HepG2 (cell line): Measurements from ENCODE around the gene CHST12. TPM values are rescaled to one million over a fixed set of nuclear protein-coding genes. Genes with fewer than 3 reads are reported as not detected.

Source experiments
- ATAC-seq: fragments of 200-7000 bp; cut with Tn5 transposase; 3 replicates; pipeline ENCODE4 v1.9.1; 2020; ENCODE audit warnings: mild to moderate bottlenecking, moderate library complexity
- BruUV-seq: library from RNA; stranded (reverse); fragments of 400-500 nt; replicated peaks from 2 replicates; lab custom pipeline; 2021; lab: Mats Ljungman, UMichigan
- CTCF ChIA-PET: fragments of 300-600 bp; formaldehyde crosslinking; extraction: SDS; loops from one replicate; lab custom pipeline; 2021; ENCODE audit warnings: low total read pairs, inconsistent platforms, low intra/inter-chr PET ratio; lab: Yijun Ruan, JAX
- POLR2A ChIA-PET: fragments of 350-600 bp; sonication (Branson Sonifier 250); formaldehyde crosslinking; loops from one replicate; lab custom pipeline; 2020; ENCODE audit warnings: antibody characterized with exemption, inconsistent platforms; lab: Yijun Ruan, JAX
- DNase-seq: peaks from one replicate; pipeline ENCODE4 v3.0.0-alpha.2; 2015; ENCODE audit warnings: low spot score
- FAIRE-seq: peaks from 3 replicates; lab custom pipeline; 2011; peaks lifted over from hg19 to GRCh38; lab: Jason Lieb, UNC
- H2AFZ ChIP-seq: one replicate; pipeline ENCODE4 v1.6.1; 2011; ENCODE audit warnings: low read length, inconsistent platforms
- H3K27ac ChIP-seq: fragments of 300-600 bp; 3 replicates; pipeline ENCODE4 v1.8.0; 2011; ENCODE audit warnings: mixed run types, mild to moderate bottlenecking, mixed read lengths, low read length, inconsistent platforms; ENCODE audit not compliant: insufficient read depth; ENCODE audit errors: extremely low read length
- H3K27me3 ChIP-seq, 2 experiments: fragments of 200-600 bp in 1 of 2; 2 replicates in 1 of 2; 3 replicates in 1 of 2; pipeline versions ENCODE4 v1.6.0 to v1.8.0; 2011; ENCODE audit warnings: low read length in 2 of 2, mild to moderate bottlenecking in 2 of 2, moderate library complexity in 2 of 2, inconsistent platforms in 1 of 2; ENCODE audit not compliant: insufficient read depth in 2 of 2, control insufficient read depth in 1 of 2
- H3K36me3 ChIP-seq, 2 experiments: fragments of 200-600 bp in 1 of 2; replicated peaks in 1 of 2; 2 replicates in 1 of 2; 3 replicates in 1 of 2; pipeline versions ENCODE4 v1.5.1 to v1.8.0; 2011; ENCODE audit warnings: low read length in 2 of 2, inconsistent platforms in 1 of 2; ENCODE audit not compliant: insufficient read depth in 2 of 2, control insufficient read depth in 1 of 2
- H3K4me1 ChIP-seq: 2 replicates; pipeline ENCODE4 v1.5.1; 2012; ENCODE audit warnings: low read length, inconsistent platforms; ENCODE audit not compliant: insufficient read depth
- H3K4me2 ChIP-seq: 2 replicates; pipeline ENCODE4 v1.6.0; 2011; ENCODE audit warnings: low read depth, low read length, inconsistent platforms
- H3K4me3 ChIP-seq, 3 experiments: fragments of 200-600 bp in 1 of 3; sonication (generic), shearing (Covaris generic) in 1 of 3; replicated peaks in 1 of 3; 2 replicates each; pipeline ENCODE4 v1.5.1; 2011 to 2016; ENCODE audit warnings: low read length in 3 of 3, inconsistent platforms in 2 of 3, low read depth in 2 of 3, mild to moderate bottlenecking in 2 of 3, control low read depth in 1 of 3, mixed read lengths in 1 of 3; ENCODE audit not compliant: insufficient read depth in 1 of 3
- H3K79me2 ChIP-seq: one replicate; pipeline ENCODE4 v1.6.1; 2011; ENCODE audit warnings: low read length, inconsistent platforms; ENCODE audit not compliant: insufficient read depth
- H3K9ac ChIP-seq: 2 replicates; pipeline ENCODE4 v1.6.0; 2011; ENCODE audit warnings: mild to moderate bottlenecking, low read depth, low read length, inconsistent platforms; ENCODE audit not compliant: insufficient read depth
- H3K9me3 ChIP-seq: 2 replicates; pipeline ENCODE4 v1.5.1; 2012; ENCODE audit warnings: mild to moderate bottlenecking, low read length
- H4K20me1 ChIP-seq: 2 replicates; pipeline ENCODE4 v1.6.0; 2011; ENCODE audit warnings: inconsistent platforms, mild to moderate bottlenecking, low read length, moderate library complexity; ENCODE audit not compliant: insufficient read depth
- MNT ChIP-seq: fragments of 450-650 bp; IDR thresholded peaks from 2 replicates; pipeline ENCODE4 v1.6.1; 2016
- ZBTB21 ChIP-seq: sonication (generic); formaldehyde crosslinking; IDR thresholded peaks from 2 replicates; pipeline ENCODE4 v1.4.0; 2020; ENCODE audit warnings: missing genetic modification reagents
- ZNF224 ChIP-seq: sonication (generic); formaldehyde crosslinking; IDR thresholded peaks from 2 replicates; pipeline ENCODE4 v1.5.0; 2020; ENCODE audit warnings: mild to moderate bottlenecking, missing genetic modification reagents
- WGBS: methylation state at CpG from one replicate; pipeline ENCODE4 v1.1.6; 2017; ENCODE audit warnings: low lambda C conversion rate; 5-methylcytosine and 5-hydroxymethylcytosine counted together
- in situ Hi-C: cut with HindIII; loops from 2 replicates; pipeline ENCODE4 v1.10.0; 2017; ENCODE audit warnings: low pct_unique_long_range_greater_than_20kb; ENCODE audit not compliant: extremely low pct_ligation_motif_present
- intact Hi-C: fragments of 100-400 bp; cut with micrococcal nuclease; formaldehyde crosslinking; loops from one replicate; pipeline ENCODE4 v1.10.0; 2022; ENCODE audit not compliant: unreplicated experiment
- polyA plus RNA-seq, 8 experiments: library from polyadenylated mRNA; depleted of rRNA in 3 of 8; stranded (reverse) in 7 of 8; unstranded in 1 of 8; fragments of >200 nt; fragmentation: Illumina TruSeq in 4 of 8; extraction: Trizol in 4 of 8; gene quantifications; 2 replicates each; pipeline versions ENCODE4 v1.2.1 to v1.2.3, GENCODE V29; 2011 to 2016; ENCODE audit warnings: low read depth in 4 of 8, missing spikeins in 1 of 8, mixed read lengths in 1 of 8; ENCODE audit not compliant: insufficient read depth in 1 of 8
- total RNA-seq, 5 experiments: library from RNA; depleted of rRNA; stranded (reverse); fragments of >200 nt; fragmentation: Illumina TruSeq; extraction: Trizol; gene quantifications; 2 replicates each; pipeline ENCODE4 v1.2.3, GENCODE V29; 2016; ENCODE audit warnings: low read depth in 1 of 5

The CHST12 gene
- total and polyA plus RNA-seq, 2 of the 13 experiments (the other 11 are each of a cell fraction or from before 2014, with no cell fraction given) = 6.4 to 15.8 TPM

DNA sequence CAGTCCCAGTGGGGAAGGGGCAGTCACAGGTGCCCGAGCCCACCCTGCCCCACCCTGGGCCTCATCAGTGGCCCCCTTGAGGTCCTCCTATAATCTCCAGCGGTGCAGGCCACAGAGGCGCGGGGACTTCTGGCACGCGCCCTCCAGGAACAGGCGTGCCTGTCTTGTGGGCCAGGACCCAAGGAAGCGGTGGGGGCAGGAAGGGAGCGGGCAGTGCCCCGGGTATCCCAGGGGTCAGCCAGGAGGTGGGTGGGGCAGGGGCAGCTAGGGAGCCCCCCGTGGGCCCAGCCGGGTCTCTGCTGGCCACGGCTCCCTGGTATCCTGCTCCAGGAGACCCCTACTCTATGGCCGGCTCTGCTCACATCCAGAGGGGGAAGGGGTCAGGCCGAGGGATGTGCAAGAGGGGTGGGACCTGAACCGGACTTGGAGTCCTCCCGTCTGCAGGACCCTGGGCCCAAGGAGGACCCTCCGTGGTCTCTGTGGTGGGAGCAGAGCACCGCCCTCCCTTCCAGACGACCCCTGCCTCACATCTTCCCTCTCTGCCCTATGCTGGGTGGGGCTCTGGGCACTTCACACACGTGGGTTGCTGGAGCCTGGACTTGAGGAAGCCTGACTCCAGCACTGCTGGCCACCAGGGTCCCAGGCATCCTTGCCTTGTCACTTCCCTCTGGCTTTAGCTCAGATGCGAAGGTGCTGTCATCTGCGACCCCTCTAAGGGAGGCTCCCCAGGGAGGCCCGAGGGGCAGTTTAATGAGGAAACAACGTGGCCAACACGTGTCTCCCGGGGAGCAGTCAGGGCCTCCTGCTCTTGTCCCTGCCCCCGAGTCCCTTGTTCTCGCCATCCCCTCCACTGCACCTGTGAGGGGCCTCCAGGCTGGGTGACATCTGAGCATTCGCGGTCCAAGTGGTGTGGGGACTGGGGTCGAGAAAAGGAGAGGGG is 91.0 kb downstream of the CHST12 start:
- CTCF ChIA-PET = no interaction called here
- intact Hi-C loops (no loop called here), in situ Hi-C loops (no loop called here)
- Histone ChIP-seq H3K27ac (no peak overlapping the region), H3K4me3 (no peak overlapping the region), H3K36me3 (no peaks in the 10 kb centered on the region), H3K27me3 (peaks cover 18 to 46% of the 10 kb centered on the region in 2 experiments), H3K4me1 (no peaks in the 10 kb centered on the region), H2AFZ (no peak overlapping the region), H4K20me1 (no peaks in the 10 kb centered on the region), H3K79me2 (no peaks in the 10 kb centered on the region)
- ATAC-seq = no peak
- 41% methylated on average over 18 of the region's 32 CpGs for WGBS
- no peak for FAIRE-seq
- TF ChIP-seq ZNF224 (CRISPR knock-in tag) (no peak), MNT (peak; percentile 65; the same call in 1 of the 2 replicates)
- TF ChIP-seq, all 625 proteins: peak for 1
- Histone ChIP-seq H3K9me3 (no peaks in the 10 kb centered on the region), H3K9ac (no peak overlapping the region), H3K4me2 (no peak overlapping the region)
- no TSS peak for BruUV-seq
- DNase-seq = no peak
- POLR2A ChIA-PET = no interaction called here

GRCh38 chr7:2495418-2496299 is 92.2 kb downstream of the CHST12 start:
- ChIA-PET CTCF (no interaction called here), POLR2A (no interaction called here)
- no peak for TF ChIP-seq ZBTB21
- TF ChIP-seq MNT = 0 out of 2 replicates have a peak, but pooled peaks have one; percentile 15
- no peak for DNase-seq
- Histone ChIP-seq H3K27ac (no peak overlapping the region), H3K4me2 (no peak overlapping the region), H3K9me3 (no peaks in the 10 kb centered on the region), H3K36me3 (no peaks in the 10 kb centered on the region), H2AFZ (no peak overlapping the region), H4K20me1 (no peaks in the 10 kb centered on the region), H3K4me1 (no peaks in the 10 kb centered on the region), H3K27me3 (peaks cover 19 to 57% of the 10 kb centered on the region in 2 experiments), H3K4me3 (no peak overlapping the region), H3K9ac (no peak overlapping the region), H3K79me2 (no peaks in the 10 kb centered on the region)
- FAIRE-seq = no peak
- no peak for ATAC-seq
- intact Hi-C loops = no loop called here
- BruUV-seq = no TSS peak
- in situ Hi-C loops = no loop called here
- WGBS = 23% methylated on average over 12 of the region's 25 CpGs
